GM19023 (cell line): Measurements from ENCODE around the gene NGFR.

Source experiments
- ATAC-seq: cut with Tn5 transposase; IDR thresholded peaks from one replicate; pipeline ENCODE4 v1.9.1; 2021; ENCODE audit warnings: mild to moderate bottlenecking, moderate library complexity; ENCODE audit not compliant: unreplicated experiment

Gene NGFR

GRCh38 chr17:49514071-49514721, 19.1 kb downstream of the NGFR start:
- ATAC-seq = no peak

GRCh38 chr17:49515196-49515770, 20.2 kb downstream of the NGFR start:
- ATAC-seq = peak; percentile 90

- ATAC-seq = no peak
Observed at GRCh38 chr17:49516180-49516579, 21.1 kb downstream of the NGFR start.

- no peak for ATAC-seq
Observed at GRCh38 chr17:49518346-49519078, 23.4 kb downstream of the NGFR start.

- ATAC-seq = no peak
Observed at GRCh38 chr17:49519781-49520180, 24.7 kb downstream of the NGFR start.

GRCh38 chr17:49520386-49521087, 25.4 kb downstream of the NGFR start:
- ATAC-seq = no peak

- ATAC-seq = no peak
Observed at GRCh38 chr17:49521088-49521450, 26.0 kb downstream of the NGFR start.

- ATAC-seq = no peak
Observed at GRCh38 chr17:49521471-49522356, 26.6 kb downstream of the NGFR start.

- no peak for ATAC-seq
Observed at GRCh38 chr17:49522357-49522890, 27.3 kb downstream of the NGFR start.

GRCh38 chr17:49523196-49523595, 28.1 kb downstream of the NGFR start:
- no peak for ATAC-seq

GRCh38 chr17:49523706-49524472, 28.8 kb downstream of the NGFR start:
- ATAC-seq = no peak

- ATAC-seq = no peak
Observed at GRCh38 chr17:49524473-49525359, 29.6 kb downstream of the NGFR start.

- ATAC-seq = no peak
Observed at GRCh38 chr17:49525831-49526741, 31.0 kb downstream of the NGFR start.

- ATAC-seq = no peak
Observed at GRCh38 chr17:49527927-49528651, 33.0 kb downstream of the NGFR start.

- no peak for ATAC-seq
Observed at GRCh38 chr17:49528966-49529365, 33.9 kb downstream of the NGFR start.

GRCh38 chr17:49530118-49530517, 35.0 kb downstream of the NGFR start:
- no peak for ATAC-seq

- ATAC-seq = no peak
Observed at GRCh38 chr17:49543860-49544259, 48.8 kb downstream of the NGFR start.
